ENCODE data around the gene SLC8A3. TPM values are rescaled to one million over a fixed set of nuclear protein-coding genes. Genes with fewer than 3 reads are reported as not detected.

Gene SLC8A3
- total and polyA plus RNA-seq, 10 of the 15 experiments (the other 5 are each of a cell fraction or from before 2014, with no cell fraction given), result 0.04 to 0.17 (median 0.13) TPM; not detected in 3

DNA sequence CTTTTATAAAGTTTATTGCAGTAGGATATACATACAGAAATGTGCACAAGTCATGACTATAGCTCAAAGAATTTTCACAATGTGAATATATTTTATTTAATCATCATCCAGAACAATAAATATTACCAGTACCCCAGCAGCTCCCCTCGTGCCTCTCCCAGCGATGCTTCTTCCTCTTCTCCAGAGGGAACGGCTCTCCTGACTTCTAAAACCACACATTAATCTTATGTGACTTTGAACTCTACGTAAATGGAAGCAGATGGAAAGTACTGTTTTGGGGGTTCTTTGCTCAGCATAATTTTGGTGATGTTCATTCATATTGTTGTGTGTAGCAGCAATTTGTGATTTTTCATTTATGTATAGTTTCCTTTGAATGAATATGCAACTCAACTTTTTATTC, 4.6 kb upstream of the SLC8A3 start:
- 11% methylated on average over 4 of the region's 4 CpGs for WGBS (ENCODE audit: insufficient coverage, insufficient replicate concordance, low lambda C conversion rate, missing lambda C conversion rate)

DNA sequence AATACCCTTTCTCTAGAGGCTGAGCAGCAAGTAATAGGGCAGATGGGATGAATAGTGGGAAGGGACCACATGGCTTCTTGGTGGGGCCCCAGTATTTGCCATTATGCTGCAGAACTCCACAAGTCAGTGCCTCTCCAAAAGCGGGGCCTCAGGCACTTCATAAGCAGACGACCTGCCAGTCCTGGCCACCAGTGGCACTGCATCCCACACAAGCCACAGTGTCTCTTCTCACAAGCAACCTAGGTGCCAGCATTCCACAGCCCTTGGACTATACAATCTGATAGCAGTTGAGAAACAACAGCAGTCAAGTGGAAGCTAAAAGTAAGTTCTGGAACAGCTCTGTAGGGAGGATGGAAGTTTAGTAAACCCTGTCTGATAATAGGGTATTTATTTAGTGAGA, 4.2 kb upstream of the SLC8A3 start:
- FAIRE-seq (no peak), ATAC-seq (no peak), DNase-seq (ENCODE audit: low read depth, low spot score) (no peak)
- no peak overlapping the region for H2AFZ ChIP-seq (ENCODE audit: control insufficient read depth, low read depth, low read length)
- no peak overlapping the region for H3K27ac ChIP-seq (ENCODE audit: control insufficient read depth, insufficient read depth)
- ChIA-PET RAD21 (ENCODE audit: unreplicated experiment) (no interaction called here), SMC1A (ENCODE audit: uncharacterized antibody, unreplicated experiment) (no interaction called here), POLR2A (no interaction called here), CTCF (no interaction called here)
- TF ChIP-seq LARP7 (IDR thresholded peaks at IDR 0.05) (no peak), CEBPB (IDR thresholded peaks at IDR 0.05; ENCODE audit: borderline replicate concordance in 1 of 2, low read depth in 2 of 2, low read length in 2 of 2) (no peak)
- TF ChIP-seq, protein P1, sequence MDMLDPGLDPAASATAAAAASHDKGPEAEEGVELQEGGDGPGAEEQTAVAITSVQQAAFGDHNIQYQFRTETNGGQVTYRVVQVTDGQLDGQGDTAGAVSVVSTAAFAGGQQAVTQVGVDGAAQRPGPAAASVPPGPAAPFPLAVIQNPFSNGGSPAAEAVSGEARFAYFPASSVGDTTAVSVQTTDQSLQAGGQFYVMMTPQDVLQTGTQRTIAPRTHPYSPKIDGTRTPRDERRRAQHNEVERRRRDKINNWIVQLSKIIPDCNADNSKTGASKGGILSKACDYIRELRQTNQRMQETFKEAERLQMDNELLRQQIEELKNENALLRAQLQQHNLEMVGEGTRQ (IDR thresholded peaks at IDR 0.05; ENCODE audit: borderline replicate concordance, low read depth, low read length), result no peak
- TF ChIP-seq, protein P2, sequence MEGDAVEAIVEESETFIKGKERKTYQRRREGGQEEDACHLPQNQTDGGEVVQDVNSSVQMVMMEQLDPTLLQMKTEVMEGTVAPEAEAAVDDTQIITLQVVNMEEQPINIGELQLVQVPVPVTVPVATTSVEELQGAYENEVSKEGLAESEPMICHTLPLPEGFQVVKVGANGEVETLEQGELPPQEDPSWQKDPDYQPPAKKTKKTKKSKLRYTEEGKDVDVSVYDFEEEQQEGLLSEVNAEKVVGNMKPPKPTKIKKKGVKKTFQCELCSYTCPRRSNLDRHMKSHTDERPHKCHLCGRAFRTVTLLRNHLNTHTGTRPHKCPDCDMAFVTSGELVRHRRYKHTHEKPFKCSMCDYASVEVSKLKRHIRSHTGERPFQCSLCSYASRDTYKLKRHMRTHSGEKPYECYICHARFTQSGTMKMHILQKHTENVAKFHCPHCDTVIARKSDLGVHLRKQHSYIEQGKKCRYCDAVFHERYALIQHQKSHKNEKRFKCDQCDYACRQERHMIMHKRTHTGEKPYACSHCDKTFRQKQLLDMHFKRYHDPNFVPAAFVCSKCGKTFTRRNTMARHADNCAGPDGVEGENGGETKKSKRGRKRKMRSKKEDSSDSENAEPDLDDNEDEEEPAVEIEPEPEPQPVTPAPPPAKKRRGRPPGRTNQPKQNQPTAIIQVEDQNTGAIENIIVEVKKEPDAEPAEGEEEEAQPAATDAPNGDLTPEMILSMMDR (IDR thresholded peaks at IDR 0.05 in 2 of 3, conservative IDR thresholded peaks at IDR 0.05 in 1 of 3; ENCODE audit: control insufficient read depth in 2 of 3, extremely low read depth in 1 of 3, insufficient read depth in 1 of 3, low read depth in 3 of 3, low read length in 3 of 3), result 0 out of 6 replicates have a peak, but pooled peaks of 2 of the 3 experiments have one; percentile 7 to 17
- H3K4me3 ChIP-seq, result no peak overlapping the region
- H3K9ac ChIP-seq (ENCODE audit: control insufficient read depth, insufficient read depth, low read length), result no peak overlapping the region
- H3K9me3 ChIP-seq (replicated peaks; ENCODE audit: control insufficient read depth, insufficient read depth, low read length), result no peaks in the 10 kb centered on the region
- intact Hi-C loops (cut with micrococcal nuclease; ENCODE audit: unreplicated experiment) (no loop called here), in situ Hi-C loops (cut with MboI) (no loop called here)
- no peaks in the 10 kb centered on the region for H3K36me3 ChIP-seq (ENCODE audit: control insufficient read depth in 2 of 2, insufficient read depth in 2 of 2, low read length in 1 of 2)
- H3K4me1 ChIP-seq (ENCODE audit: control insufficient read depth, insufficient read depth, low read length), result peaks cover 3% of the 10 kb centered on the region
- no peaks in the 10 kb centered on the region for H3K79me2 ChIP-seq (ENCODE audit: control insufficient read depth, insufficient read depth, low read length)
- H3K4me2 ChIP-seq (ENCODE audit: control insufficient read depth, insufficient read depth), result no peak overlapping the region
- no peaks in the 10 kb centered on the region for H4K20me1 ChIP-seq (ENCODE audit: control insufficient read depth, insufficient read depth)
- WGBS (ENCODE audit: insufficient coverage, insufficient replicate concordance, low lambda C conversion rate, missing lambda C conversion rate), result 51% methylated on average over 2 of the region's 2 CpGs
- BruUV-seq (replicated peaks), result no TSS peak
- peaks cover 4 to 10% of the 10 kb centered on the region in 2 experiments for H3K27me3 ChIP-seq (replicated peaks in 1 of 2; ENCODE audit: control insufficient read depth in 2 of 2, insufficient read depth in 2 of 2, low read length in 1 of 2)

More for the DNA sequence above, 4.6 kb upstream of the SLC8A3 start:
- Histone ChIP-seq H3K9me3 (replicated peaks; ENCODE audit: control insufficient read depth, insufficient read depth, low read length) (no peaks in the 10 kb centered on the region), H3K27ac (ENCODE audit: control insufficient read depth, insufficient read depth) (no peak overlapping the region), H3K79me2 (ENCODE audit: control insufficient read depth, insufficient read depth, low read length) (no peaks in the 10 kb centered on the region), H2AFZ (ENCODE audit: control insufficient read depth, low read depth, low read length) (no peak overlapping the region), H3K4me3 (no peak overlapping the region), H3K4me1 (ENCODE audit: control insufficient read depth, insufficient read depth, low read length) (no peaks in the 10 kb centered on the region), H3K4me2 (ENCODE audit: control insufficient read depth, insufficient read depth) (no peak overlapping the region), H3K9ac (ENCODE audit: control insufficient read depth, insufficient read depth, low read length) (no peak overlapping the region), H4K20me1 (ENCODE audit: control insufficient read depth, insufficient read depth) (no peaks in the 10 kb centered on the region), H3K27me3 (replicated peaks in 1 of 2; ENCODE audit: control insufficient read depth in 2 of 2, insufficient read depth in 2 of 2, low read length in 1 of 2) (peaks cover 4 to 7% of the 10 kb centered on the region in 2 experiments), H3K36me3 (ENCODE audit: control insufficient read depth in 2 of 2, insufficient read depth in 2 of 2, low read length in 1 of 2) (no peaks in the 10 kb centered on the region)
- ChIA-PET SMC1A (ENCODE audit: uncharacterized antibody, unreplicated experiment) (no interaction called here), CTCF (no interaction called here), POLR2A (no interaction called here), RAD21 (ENCODE audit: unreplicated experiment) (no interaction called here)
- ATAC-seq, result no peak
- DNase-seq (ENCODE audit: low read depth, low spot score), result no peak
- BruUV-seq (replicated peaks), result no TSS peak
- in situ Hi-C loops (cut with MboI), result no loop called here
- intact Hi-C loops (cut with micrococcal nuclease; ENCODE audit: unreplicated experiment), result no loop called here
- TF ChIP-seq, protein P3, sequence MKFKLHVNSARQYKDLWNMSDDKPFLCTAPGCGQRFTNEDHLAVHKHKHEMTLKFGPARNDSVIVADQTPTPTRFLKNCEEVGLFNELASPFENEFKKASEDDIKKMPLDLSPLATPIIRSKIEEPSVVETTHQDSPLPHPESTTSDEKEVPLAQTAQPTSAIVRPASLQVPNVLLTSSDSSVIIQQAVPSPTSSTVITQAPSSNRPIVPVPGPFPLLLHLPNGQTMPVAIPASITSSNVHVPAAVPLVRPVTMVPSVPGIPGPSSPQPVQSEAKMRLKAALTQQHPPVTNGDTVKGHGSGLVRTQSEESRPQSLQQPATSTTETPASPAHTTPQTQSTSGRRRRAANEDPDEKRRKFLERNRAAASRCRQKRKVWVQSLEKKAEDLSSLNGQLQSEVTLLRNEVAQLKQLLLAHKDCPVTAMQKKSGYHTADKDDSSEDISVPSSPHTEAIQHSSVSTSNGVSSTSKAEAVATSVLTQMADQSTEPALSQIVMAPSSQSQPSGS (IDR thresholded peaks at IDR 0.05; ENCODE audit: low read length), result no peak
- no peak for FAIRE-seq
